ENCODE measurements around the gene FBXO3. TPM values are rescaled to one million over a fixed set of nuclear protein-coding genes. Genes with fewer than 3 reads are reported as not detected.
A peak's percentile ranks its signal among the peaks of the same experiment; 100 is the strongest.
"Not testable (repeated sequence)": the region's sequence is repeated elsewhere in the genome, so short reads cannot be mapped to it uniquely, and the experiment has no call there.

The FBXO3 gene
- total RNA-seq, 4 donors from 2014 or later, result 26.5 to 49.2 (median 43.8) TPM

DNA sequence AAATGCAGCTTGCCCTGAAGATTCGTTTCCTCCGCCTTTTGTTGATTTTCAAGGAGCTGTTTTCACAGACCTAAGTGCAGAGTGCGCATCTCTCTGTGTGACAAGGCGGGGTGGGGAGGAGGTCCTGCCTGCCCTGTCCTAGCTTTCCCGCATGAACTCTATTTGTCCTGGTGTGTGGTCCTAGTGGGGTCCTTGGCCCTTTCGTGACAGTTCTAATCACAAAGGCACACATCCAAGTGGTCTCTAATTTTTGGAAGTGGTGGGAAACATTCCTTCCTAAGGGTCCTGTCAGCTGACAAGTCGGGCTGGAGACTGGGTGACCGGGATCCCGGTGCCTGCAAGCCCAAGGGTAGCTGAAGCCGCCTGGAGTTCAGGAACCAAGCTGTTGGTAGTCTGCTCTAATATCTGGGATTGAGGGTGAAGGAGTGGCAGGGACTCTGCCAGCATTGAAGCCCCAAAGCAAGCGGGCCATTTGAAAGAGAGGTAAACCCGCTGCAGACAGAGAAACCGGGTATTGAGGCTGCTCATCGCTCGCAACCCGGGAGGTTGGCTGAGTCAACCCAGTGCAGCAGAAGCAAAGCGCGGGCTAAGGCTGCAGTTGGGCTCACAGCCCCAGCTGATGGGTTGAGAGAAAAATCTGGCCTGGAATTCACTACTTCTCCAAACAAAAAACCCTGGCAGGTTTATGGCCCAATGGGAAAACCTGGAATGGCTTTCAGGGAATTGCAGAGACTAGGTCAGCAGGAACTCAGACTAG, 28.1 kb upstream of the FBXO3 start:
- peaks cover 8 to 15% (median 12%) of the 10 kb centered on the region in 4 donors for H3K4me1 ChIP-seq
- peaks cover 0 to 48% (median 8%) of the 10 kb centered on the region in 4 donors for H3K27me3 ChIP-seq
- no peak overlapping the region for H3K27ac ChIP-seq (replicated peaks in 1 of 4)
- H3K4me3 ChIP-seq, result peak overlapping the region; percentile 40 to 45 (median 40)
- H3K36me3 ChIP-seq, result no peaks in the 10 kb centered on the region
- DNase-seq (ENCODE audit: extremely low spot score), result no peak
- 9% methylated on average over 16 of the region's 18 CpGs for WGBS
- TF ChIP-seq EP300 (IDR thresholded peaks at IDR 0.05), result no peak
- TF ChIP-seq, protein P1, sequence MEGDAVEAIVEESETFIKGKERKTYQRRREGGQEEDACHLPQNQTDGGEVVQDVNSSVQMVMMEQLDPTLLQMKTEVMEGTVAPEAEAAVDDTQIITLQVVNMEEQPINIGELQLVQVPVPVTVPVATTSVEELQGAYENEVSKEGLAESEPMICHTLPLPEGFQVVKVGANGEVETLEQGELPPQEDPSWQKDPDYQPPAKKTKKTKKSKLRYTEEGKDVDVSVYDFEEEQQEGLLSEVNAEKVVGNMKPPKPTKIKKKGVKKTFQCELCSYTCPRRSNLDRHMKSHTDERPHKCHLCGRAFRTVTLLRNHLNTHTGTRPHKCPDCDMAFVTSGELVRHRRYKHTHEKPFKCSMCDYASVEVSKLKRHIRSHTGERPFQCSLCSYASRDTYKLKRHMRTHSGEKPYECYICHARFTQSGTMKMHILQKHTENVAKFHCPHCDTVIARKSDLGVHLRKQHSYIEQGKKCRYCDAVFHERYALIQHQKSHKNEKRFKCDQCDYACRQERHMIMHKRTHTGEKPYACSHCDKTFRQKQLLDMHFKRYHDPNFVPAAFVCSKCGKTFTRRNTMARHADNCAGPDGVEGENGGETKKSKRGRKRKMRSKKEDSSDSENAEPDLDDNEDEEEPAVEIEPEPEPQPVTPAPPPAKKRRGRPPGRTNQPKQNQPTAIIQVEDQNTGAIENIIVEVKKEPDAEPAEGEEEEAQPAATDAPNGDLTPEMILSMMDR (IDR thresholded peaks at IDR 0.05), result no peak
- TF ChIP-seq POLR2A (IDR thresholded peaks at IDR 0.05; ENCODE audit: low read depth), result no peak
- no peak for TF ChIP-seq POLR2AphosphoS5 (IDR thresholded peaks at IDR 0.05)
- H3K9me3 ChIP-seq, result no peaks in the 10 kb centered on the region
- intact Hi-C loops (cut with DNase I), result no loop called here

DNA sequence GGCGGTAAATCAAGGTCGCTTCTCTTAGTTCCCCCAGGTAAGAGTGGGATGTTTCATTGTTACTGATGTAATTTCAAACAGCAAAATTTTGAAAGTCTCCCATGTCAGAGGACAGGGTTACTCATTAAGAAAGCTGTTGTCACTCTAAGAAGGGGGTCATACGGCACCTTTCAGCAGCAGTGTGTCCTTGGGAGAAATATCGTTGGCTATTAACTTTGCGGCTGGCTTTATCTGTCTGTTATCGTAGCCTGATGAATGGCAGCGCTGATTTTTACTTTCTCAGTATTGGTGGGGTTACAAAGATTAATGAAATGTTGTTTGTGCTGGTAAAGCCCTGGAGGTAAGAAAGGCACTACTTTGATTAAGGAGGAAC, 27.5 kb upstream of the FBXO3 start:
- no peak for TF ChIP-seq EP300 (IDR thresholded peaks at IDR 0.05)
- no peak for TF ChIP-seq POLR2A (IDR thresholded peaks at IDR 0.05; ENCODE audit: low read depth)
- no peak for TF ChIP-seq POLR2AphosphoS5 (IDR thresholded peaks at IDR 0.05)
- TF ChIP-seq, protein P1 (IDR thresholded peaks at IDR 0.05), result no peak
- 65% methylated on average over 7 of the region's 7 CpGs for WGBS
- Histone ChIP-seq H3K4me3 (peak overlapping the region in 2 of 4 donors; percentile 40 to 41), H3K9me3 (no peaks in the 10 kb centered on the region), H3K4me1 (peaks cover 8 to 15% (median 12%) of the 10 kb centered on the region in 4 donors), H3K27me3 (peaks cover 0 to 53% (median 8%) of the 10 kb centered on the region in 4 donors), H3K36me3 (no peaks in the 10 kb centered on the region), H3K27ac (replicated peaks in 1 of 4) (no peak overlapping the region)
- intact Hi-C loops (cut with DNase I), result no loop called here
- no peak for DNase-seq (ENCODE audit: extremely low spot score)

DNA sequence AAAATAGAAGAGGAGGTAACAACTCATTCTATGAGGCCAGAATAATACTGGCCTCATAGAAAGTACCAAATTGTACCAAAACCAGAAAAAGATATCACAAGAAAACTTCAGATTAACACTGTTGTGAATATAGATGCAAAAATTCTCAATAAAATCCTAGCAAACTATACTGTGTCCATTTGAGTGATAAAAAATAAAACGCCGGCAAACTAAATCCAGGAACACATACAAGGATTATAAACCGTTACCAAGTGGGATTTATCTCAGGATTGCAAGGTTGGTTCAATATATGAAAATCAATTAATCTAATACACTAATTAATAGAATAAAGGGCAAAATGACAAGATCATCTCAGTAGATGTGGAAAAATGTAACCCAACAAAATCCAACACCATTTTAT, 23.6 kb upstream of the FBXO3 start:
- TF ChIP-seq POLR2AphosphoS5 (IDR thresholded peaks at IDR 0.05) (no peak), POLR2A (IDR thresholded peaks at IDR 0.05; ENCODE audit: low read depth) (no peak), EP300 (IDR thresholded peaks at IDR 0.05) (no peak)
- TF ChIP-seq, protein P1 (IDR thresholded peaks at IDR 0.05), result no peak
- Histone ChIP-seq H3K27ac (replicated peaks in 1 of 4) (no peak overlapping the region), H3K4me3 (no peak overlapping the region), H3K4me1 (peaks cover 8 to 15% (median 12%) of the 10 kb centered on the region in 4 donors), H3K36me3 (no peaks in the 10 kb centered on the region), H3K9me3 (no peaks in the 10 kb centered on the region), H3K27me3 (peaks cover 0 to 58% (median 8%) of the 10 kb centered on the region in 4 donors)
- intact Hi-C loops (cut with DNase I), result no loop called here
- WGBS, result 96% methylated on average over 3 of the region's 3 CpGs
- no peak for DNase-seq (ENCODE audit: extremely low spot score)

DNA sequence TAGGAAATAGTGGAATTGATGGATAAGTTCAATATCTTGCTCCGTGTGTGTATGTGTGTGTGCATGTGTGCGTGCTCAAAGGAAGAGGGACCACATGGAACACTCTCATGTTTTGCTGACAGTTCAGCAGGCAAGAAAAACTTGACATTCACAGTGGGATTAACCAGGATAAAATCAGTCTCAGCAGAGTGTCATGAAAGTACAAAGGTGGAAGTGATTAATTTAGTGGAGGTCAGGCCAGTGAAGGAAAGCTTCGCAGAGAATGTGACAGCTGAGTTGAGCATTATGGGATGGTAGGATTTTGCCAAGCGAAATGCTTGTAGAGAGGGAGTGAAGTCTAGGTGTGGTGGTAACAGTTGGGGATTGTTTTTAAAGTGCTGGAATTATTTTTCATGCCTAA, 15.7 kb upstream of the FBXO3 start:
- H3K27me3 ChIP-seq, result peaks cover 0 to 8% (median 0%) of the 10 kb centered on the region in 4 donors
- intact Hi-C loops (cut with DNase I), result no loop called here
- H3K4me3 ChIP-seq, result no peak overlapping the region
- H3K4me1 ChIP-seq, result no peaks in the 10 kb centered on the region
- no peak for DNase-seq (ENCODE audit: extremely low spot score)
- no peaks in the 10 kb centered on the region for H3K36me3 ChIP-seq
- TF ChIP-seq, protein P1 (IDR thresholded peaks at IDR 0.05), result no peak
- TF ChIP-seq POLR2AphosphoS5 (IDR thresholded peaks at IDR 0.05), result no peak
- no peak for TF ChIP-seq POLR2A (IDR thresholded peaks at IDR 0.05; ENCODE audit: low read depth)
- no peak for TF ChIP-seq EP300 (IDR thresholded peaks at IDR 0.05)
- no peak overlapping the region for H3K27ac ChIP-seq (replicated peaks in 1 of 4)
- no peaks in the 10 kb centered on the region for H3K9me3 ChIP-seq
- 51% methylated on average over 4 of the region's 4 CpGs for WGBS

DNA sequence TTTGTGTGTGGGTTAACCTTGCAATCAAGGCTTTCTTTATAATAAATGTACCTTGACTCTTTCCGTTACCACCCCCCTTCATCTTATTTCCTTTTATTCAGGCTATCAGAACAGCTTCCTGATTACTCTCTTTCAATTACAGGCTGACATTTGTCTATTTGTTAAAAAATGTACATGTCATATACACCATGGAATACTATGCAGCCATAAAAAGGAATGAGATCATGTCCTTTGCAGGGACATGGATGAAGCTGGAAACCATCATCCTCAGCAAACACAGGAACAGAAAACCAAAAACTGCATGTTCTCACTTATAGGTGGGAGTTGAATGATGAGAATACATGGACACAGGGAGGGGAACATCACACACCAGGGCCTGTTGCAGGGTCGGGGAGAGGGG, 13.8 kb upstream of the FBXO3 start:
- intact Hi-C loops (cut with DNase I), result not testable (repeated sequence)

More for the DNA sequence above, 13.8 kb upstream of the FBXO3 start:
- not testable (repeated sequence) for H3K27me3 ChIP-seq; DNase-seq (ENCODE audit: extremely low spot score); H3K9me3 ChIP-seq; H3K4me1 ChIP-seq; H3K4me3 ChIP-seq; H3K36me3 ChIP-seq; H3K27ac ChIP-seq (replicated peaks in 1 of 4)
- whole genome bisulfite sequencing, result 93% methylated on average over 2 of the region's 2 CpGs
